ENCODE measurements around the gene MYO3B. TPM values are rescaled to one million over a fixed set of nuclear protein-coding genes. Genes with fewer than 3 reads are reported as not detected.

Gene MYO3B
- total RNA-seq, 2 donors from 2014 or later: 0.16 TPM; not detected in 1

- Mint-ChIP-seq H3K36me3 (ENCODE audit: low read depth) (no peaks in the 10 kb centered on the region), H3K27me3 (peaks cover 34% of the 10 kb centered on the region), H3K27ac (no peak overlapping the region), H3K4me3 (no peak overlapping the region), H3K4me1 (no peaks in the 10 kb centered on the region)
- ATAC-seq: no peak
- no peak for DNase-seq
- H3K9me3 ChIP-seq (ENCODE audit: control insufficient read depth, low read length, poor library complexity, severe bottlenecking): no peaks in the 10 kb centered on the region
These were observed 7.5 kb upstream of the MYO3B start for GRCh38 chr2:170170281-170171040.

GRCh38 chr2:170176212-170176611 is 1.7 kb upstream of the MYO3B start:
- H3K9me3 ChIP-seq (ENCODE audit: control insufficient read depth, low read length, poor library complexity, severe bottlenecking): no peaks in the 10 kb centered on the region
- Mint-ChIP-seq H3K4me3 (no peak overlapping the region), H3K4me1 (no peaks in the 10 kb centered on the region), H3K36me3 (ENCODE audit: low read depth) (no peaks in the 10 kb centered on the region), H3K27me3 (peaks cover 15% of the 10 kb centered on the region), H3K27ac (no peak overlapping the region)
- DNase-seq (no peak), ATAC-seq (no peak)

GRCh38 chr2:170180031-170180566 is 2.2 kb downstream of the MYO3B start:
- peaks cover 6% of the 10 kb centered on the region for H3K27me3 Mint-ChIP-seq
- no peak for DNase-seq
- no peaks in the 10 kb centered on the region for H3K9me3 ChIP-seq (ENCODE audit: control insufficient read depth, low read length, poor library complexity, severe bottlenecking)
- H3K27ac Mint-ChIP-seq: no peak overlapping the region
- no peak for ATAC-seq
- no peaks in the 10 kb centered on the region for H3K4me1 Mint-ChIP-seq
- no peaks in the 10 kb centered on the region for H3K36me3 Mint-ChIP-seq (ENCODE audit: low read depth)
- no peak overlapping the region for H3K4me3 Mint-ChIP-seq

- H3K36me3 Mint-ChIP-seq (ENCODE audit: low read depth): no peaks in the 10 kb centered on the region
- H3K4me1 Mint-ChIP-seq: no peaks in the 10 kb centered on the region
- ATAC-seq (no peak), DNase-seq (no peak)
- H3K27me3 Mint-ChIP-seq: no peaks in the 10 kb centered on the region
- H3K9me3 ChIP-seq (ENCODE audit: control insufficient read depth, low read length, poor library complexity, severe bottlenecking): no peaks in the 10 kb centered on the region
- no peak overlapping the region for H3K4me3 Mint-ChIP-seq
- no peak overlapping the region for H3K27ac Mint-ChIP-seq
These were observed 3.7 kb downstream of the MYO3B start for GRCh38 chr2:170181602-170182001.

- DNase-seq (no peak), ATAC-seq (no peak)
- no peak overlapping the region for H3K27ac Mint-ChIP-seq
- no peaks in the 10 kb centered on the region for H3K9me3 ChIP-seq (ENCODE audit: control insufficient read depth, low read length, poor library complexity, severe bottlenecking)
- H3K4me3 Mint-ChIP-seq: no peak overlapping the region
- no peaks in the 10 kb centered on the region for H3K36me3 Mint-ChIP-seq (ENCODE audit: low read depth)
- H3K27me3 Mint-ChIP-seq: no peaks in the 10 kb centered on the region
- H3K4me1 Mint-ChIP-seq: no peaks in the 10 kb centered on the region
These were observed 7.4 kb downstream of the MYO3B start for GRCh38 chr2:170185319-170185718.

GRCh38 chr2:170189757-170190156 is 11.8 kb downstream of the MYO3B start:
- ATAC-seq (no peak), DNase-seq (no peak)
- H3K4me3 Mint-ChIP-seq: no peak overlapping the region
- no peaks in the 10 kb centered on the region for H3K9me3 ChIP-seq (ENCODE audit: control insufficient read depth, low read length, poor library complexity, severe bottlenecking)
- peaks cover 8% of the 10 kb centered on the region for H3K27me3 Mint-ChIP-seq
- H3K36me3 Mint-ChIP-seq (ENCODE audit: low read depth): peaks cover 5% of the 10 kb centered on the region
- H3K27ac Mint-ChIP-seq: no peak overlapping the region
- H3K4me1 Mint-ChIP-seq: no peaks in the 10 kb centered on the region

GRCh38 chr2:170190172-170190571 is 12.2 kb downstream of the MYO3B start:
- H3K4me1 Mint-ChIP-seq: no peaks in the 10 kb centered on the region
- peaks cover 12% of the 10 kb centered on the region for H3K27me3 Mint-ChIP-seq
- no peak overlapping the region for H3K4me3 Mint-ChIP-seq
- no peaks in the 10 kb centered on the region for H3K9me3 ChIP-seq (ENCODE audit: control insufficient read depth, low read length, poor library complexity, severe bottlenecking)
- H3K36me3 Mint-ChIP-seq (ENCODE audit: low read depth): peaks cover 7% of the 10 kb centered on the region
- DNase-seq (no peak), ATAC-seq (no peak)
- H3K27ac Mint-ChIP-seq: no peak overlapping the region

- H3K27me3 Mint-ChIP-seq: peaks cover 18% of the 10 kb centered on the region
- H3K4me3 Mint-ChIP-seq: no peak overlapping the region
- H3K9me3 ChIP-seq (ENCODE audit: control insufficient read depth, low read length, poor library complexity, severe bottlenecking): no peaks in the 10 kb centered on the region
- ATAC-seq (no peak), DNase-seq (no peak)
- H3K27ac Mint-ChIP-seq: no peak overlapping the region
- H3K4me1 Mint-ChIP-seq: no peaks in the 10 kb centered on the region
- H3K36me3 Mint-ChIP-seq (ENCODE audit: low read depth): peaks cover 7% of the 10 kb centered on the region
These were observed 13.4 kb downstream of the MYO3B start for GRCh38 chr2:170191166-170191866.

- no peaks in the 10 kb centered on the region for H3K9me3 ChIP-seq (ENCODE audit: control insufficient read depth, low read length, poor library complexity, severe bottlenecking)
- no peak for DNase-seq
- no peak for ATAC-seq
- H3K27me3 Mint-ChIP-seq: peaks cover 38% of the 10 kb centered on the region
- H3K4me3 Mint-ChIP-seq: no peak overlapping the region
- peaks cover 4% of the 10 kb centered on the region for H3K36me3 Mint-ChIP-seq (ENCODE audit: low read depth)
- H3K4me1 Mint-ChIP-seq: no peaks in the 10 kb centered on the region
- no peak overlapping the region for H3K27ac Mint-ChIP-seq
These were observed 19.0 kb downstream of the MYO3B start for GRCh38 chr2:170196963-170197362.

- ATAC-seq: no peak
- no peaks in the 10 kb centered on the region for H3K4me1 Mint-ChIP-seq
These were observed 23.3 kb downstream of the MYO3B start for GRCh38 chr2:170201275-170201674.

GRCh38 chr2:170201734-170202393 is 23.9 kb downstream of the MYO3B start:
- no peak for ATAC-seq
- Mint-ChIP-seq H3K36me3 (ENCODE audit: low read depth) (peaks cover 2% of the 10 kb centered on the region), H3K27me3 (peaks cover 46% of the 10 kb centered on the region), H3K4me1 (no peaks in the 10 kb centered on the region), H3K27ac (no peak overlapping the region), H3K4me3 (no peak overlapping the region)
- DNase-seq: no peak
- no peaks in the 10 kb centered on the region for H3K9me3 ChIP-seq (ENCODE audit: control insufficient read depth, low read length, poor library complexity, severe bottlenecking)

More at GRCh38 chr2:170201275-170201674, 23.3 kb downstream of the MYO3B start:
- no peak overlapping the region for H3K4me3 Mint-ChIP-seq
- H3K9me3 ChIP-seq (ENCODE audit: control insufficient read depth, low read length, poor library complexity, severe bottlenecking): no peaks in the 10 kb centered on the region
- H3K27ac Mint-ChIP-seq: no peak overlapping the region
- DNase-seq: no peak
- peaks cover 46% of the 10 kb centered on the region for H3K27me3 Mint-ChIP-seq
- peaks cover 2% of the 10 kb centered on the region for H3K36me3 Mint-ChIP-seq (ENCODE audit: low read depth)

GRCh38 chr2:170202437-170202836 is 24.5 kb downstream of the MYO3B start:
- no peak for DNase-seq
- no peak overlapping the region for H3K4me3 Mint-ChIP-seq
- no peak overlapping the region for H3K27ac Mint-ChIP-seq
- H3K27me3 Mint-ChIP-seq: peaks cover 40% of the 10 kb centered on the region
- H3K4me1 Mint-ChIP-seq: no peaks in the 10 kb centered on the region
- no peak for ATAC-seq
- H3K9me3 ChIP-seq (ENCODE audit: control insufficient read depth, low read length, poor library complexity, severe bottlenecking): no peaks in the 10 kb centered on the region
- H3K36me3 Mint-ChIP-seq (ENCODE audit: low read depth): peaks cover 2% of the 10 kb centered on the region

- DNase-seq (no peak), ATAC-seq (no peak)
- Mint-ChIP-seq H3K4me3 (no peak overlapping the region), H3K27me3 (peaks cover 26% of the 10 kb centered on the region), H3K4me1 (no peaks in the 10 kb centered on the region), H3K27ac (no peak overlapping the region), H3K36me3 (ENCODE audit: low read depth) (peaks cover 2% of the 10 kb centered on the region)
- H3K9me3 ChIP-seq (ENCODE audit: control insufficient read depth, low read length, poor library complexity, severe bottlenecking): no peaks in the 10 kb centered on the region
These were observed 26.5 kb downstream of the MYO3B start for GRCh38 chr2:170204298-170204951.

Measured in T-helper 17 cell (primary cell).